Measurements from ENCODE around the gene BPHL.

DNA sequence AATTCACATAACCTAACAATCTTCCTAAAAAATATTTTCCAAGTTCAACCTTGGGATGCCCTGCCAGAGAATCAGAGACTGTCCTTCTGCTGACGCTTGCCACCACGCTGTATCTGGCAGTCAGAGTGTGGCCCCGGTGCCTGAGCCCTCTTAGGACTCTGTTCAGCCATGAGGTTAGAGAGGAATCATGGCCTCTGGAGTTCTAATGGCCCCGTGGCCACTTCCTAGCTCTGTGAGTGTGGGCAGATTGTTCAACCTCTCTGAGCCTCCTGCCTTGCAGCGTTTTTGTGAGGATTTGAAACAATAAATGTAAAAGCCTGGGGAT is 2.2 kb downstream of the BPHL start:
- TF ChIP-seq, protein P1, sequence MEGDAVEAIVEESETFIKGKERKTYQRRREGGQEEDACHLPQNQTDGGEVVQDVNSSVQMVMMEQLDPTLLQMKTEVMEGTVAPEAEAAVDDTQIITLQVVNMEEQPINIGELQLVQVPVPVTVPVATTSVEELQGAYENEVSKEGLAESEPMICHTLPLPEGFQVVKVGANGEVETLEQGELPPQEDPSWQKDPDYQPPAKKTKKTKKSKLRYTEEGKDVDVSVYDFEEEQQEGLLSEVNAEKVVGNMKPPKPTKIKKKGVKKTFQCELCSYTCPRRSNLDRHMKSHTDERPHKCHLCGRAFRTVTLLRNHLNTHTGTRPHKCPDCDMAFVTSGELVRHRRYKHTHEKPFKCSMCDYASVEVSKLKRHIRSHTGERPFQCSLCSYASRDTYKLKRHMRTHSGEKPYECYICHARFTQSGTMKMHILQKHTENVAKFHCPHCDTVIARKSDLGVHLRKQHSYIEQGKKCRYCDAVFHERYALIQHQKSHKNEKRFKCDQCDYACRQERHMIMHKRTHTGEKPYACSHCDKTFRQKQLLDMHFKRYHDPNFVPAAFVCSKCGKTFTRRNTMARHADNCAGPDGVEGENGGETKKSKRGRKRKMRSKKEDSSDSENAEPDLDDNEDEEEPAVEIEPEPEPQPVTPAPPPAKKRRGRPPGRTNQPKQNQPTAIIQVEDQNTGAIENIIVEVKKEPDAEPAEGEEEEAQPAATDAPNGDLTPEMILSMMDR (conservative IDR thresholded peaks at IDR 0.05; ENCODE audit: low read length), result no peak
- TF ChIP-seq EZH2phosphoT487 (IDR thresholded peaks at IDR 0.05; ENCODE audit: borderline replicate concordance, low read depth, low read length), result no peak
